Testis (tissue), 3 donors: ENCODE measurements around the gene MINDY4B. TPM values are rescaled to one million over a fixed set of nuclear protein-coding genes. Genes with fewer than 3 reads are reported as not detected.
A peak's percentile ranks its signal among the peaks of the same experiment; 100 is the strongest.

ENCODE experiments used
- DNase-seq: peaks from one replicate; pipeline ENCODE4 v3.0.0-alpha.2; 2019
- H3K27ac ChIP-seq, 2 donors: fragments of 200-600 bp; sonication (generic); one replicate each; pipeline ENCODE4 v1.5.1; 2019
- H3K27me3 ChIP-seq: fragments of 200-600 bp; sonication (generic); one replicate; pipeline ENCODE4 v1.5.1; 2019
- H3K36me3 ChIP-seq: fragments of 200-600 bp; sonication (generic); one replicate; pipeline ENCODE4 v1.5.1; 2017; ENCODE audit warnings: low read depth; ENCODE audit errors: missing control alignments
- H3K4me1 ChIP-seq: fragments of 200-600 bp; sonication (generic); one replicate; pipeline ENCODE4 v1.5.1; 2019
- H3K4me3 ChIP-seq, 2 donors: fragments of 200-600 bp; sonication (generic); one replicate each; pipeline ENCODE4 v1.5.1; 2017 to 2019
- H3K9me3 ChIP-seq: fragments of 200-600 bp; sonication (generic); one replicate; pipeline ENCODE4 v1.5.1; 2017
- POLR2A ChIP-seq: fragments of 450-650 bp; IDR thresholded peaks from one replicate; pipeline ENCODE4 v1.6.1; 2017; ENCODE audit warnings: antibody characterized with exemption, mild to moderate bottlenecking, moderate library complexity
- WGBS, 2 donors: methylation state at CpG; one replicate each; pipeline ENCODE4 v1.1.5; 2018; 5-methylcytosine and 5-hydroxymethylcytosine counted together
- intact Hi-C: fragments of 100-400 bp; cut with DNase I; formaldehyde crosslinking; loops from one replicate; pipeline ENCODE4 v1.15.1; 2023; ENCODE audit warnings: low total_unique reads
- polyA plus RNA-seq: library from polyadenylated mRNA; stranded (reverse); fragments of 350-450 nt; fragmentation: Illumina TruSeq; extraction: RNeasy Lipid Tissue Mini Kit (QIAGEN cat#74804); gene quantifications from one replicate; pipeline ENCODE4 v1.2.3, GENCODE V29; 2014; ENCODE audit warnings: low read depth, low replicate concordance; ENCODE audit not compliant: insufficient read depth
- total RNA-seq, 2 donors: library from RNA; depleted of rRNA; stranded (reverse); fragments of >200 nt; gene quantifications; one replicate each; pipeline ENCODE4 v1.2.3, GENCODE V29; 2016
- TF ChIP-seq, protein P1 (sequence below), 3 experiments: fragments of 450-650 bp in 2 of 3; fragments of 200-600 bp in 1 of 3; sonication (generic) in 1 of 3; IDR thresholded peaks; one replicate each; pipeline ENCODE4 v1.5.1; 2016 to 2019; ENCODE audit warnings: antibody characterized with exemption in 3 of 3, mild to moderate bottlenecking in 2 of 3, moderate library complexity in 1 of 3

MINDY4B gene
- total and polyA plus RNA-seq, 3 donors from 2014 or later, result not detected

DNA sequence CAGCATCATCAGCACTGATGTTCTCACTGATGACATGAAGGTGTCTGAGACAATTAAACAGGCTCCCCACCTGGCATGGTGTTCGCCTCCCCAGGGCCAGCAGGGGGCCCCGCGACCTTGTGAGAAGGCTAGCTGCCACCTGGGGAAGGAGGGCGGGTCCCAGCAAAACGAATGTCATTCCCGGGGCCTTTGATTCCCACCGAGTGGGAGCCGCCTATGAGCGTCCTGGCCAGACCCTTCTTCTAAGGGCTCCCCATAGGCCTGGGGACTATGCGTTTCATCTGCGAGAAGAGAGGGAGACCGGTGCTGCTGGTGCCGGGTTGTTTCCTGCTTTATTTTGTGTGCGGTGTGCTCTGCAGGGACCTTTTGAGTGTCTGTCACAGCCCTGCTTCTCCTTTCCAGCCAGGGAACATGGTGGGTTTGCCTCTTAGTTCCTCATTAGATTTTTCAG lies 20.5 kb upstream of the MINDY4B start:
- 21 to 26% methylated on average over 11 to 14 of the region's 14 CpGs for WGBS, 2 donors
- H3K27me3 ChIP-seq, result no peaks in the 10 kb centered on the region
- no peak overlapping the region for H3K4me3 ChIP-seq
- intact Hi-C loops, result no loop called here
- H3K27ac ChIP-seq, result no peak overlapping the region
- no peaks in the 10 kb centered on the region for H3K4me1 ChIP-seq
- DNase-seq, result peak; percentile 67
- H3K9me3 ChIP-seq, result no peaks in the 10 kb centered on the region
- TF ChIP-seq, protein P1, sequence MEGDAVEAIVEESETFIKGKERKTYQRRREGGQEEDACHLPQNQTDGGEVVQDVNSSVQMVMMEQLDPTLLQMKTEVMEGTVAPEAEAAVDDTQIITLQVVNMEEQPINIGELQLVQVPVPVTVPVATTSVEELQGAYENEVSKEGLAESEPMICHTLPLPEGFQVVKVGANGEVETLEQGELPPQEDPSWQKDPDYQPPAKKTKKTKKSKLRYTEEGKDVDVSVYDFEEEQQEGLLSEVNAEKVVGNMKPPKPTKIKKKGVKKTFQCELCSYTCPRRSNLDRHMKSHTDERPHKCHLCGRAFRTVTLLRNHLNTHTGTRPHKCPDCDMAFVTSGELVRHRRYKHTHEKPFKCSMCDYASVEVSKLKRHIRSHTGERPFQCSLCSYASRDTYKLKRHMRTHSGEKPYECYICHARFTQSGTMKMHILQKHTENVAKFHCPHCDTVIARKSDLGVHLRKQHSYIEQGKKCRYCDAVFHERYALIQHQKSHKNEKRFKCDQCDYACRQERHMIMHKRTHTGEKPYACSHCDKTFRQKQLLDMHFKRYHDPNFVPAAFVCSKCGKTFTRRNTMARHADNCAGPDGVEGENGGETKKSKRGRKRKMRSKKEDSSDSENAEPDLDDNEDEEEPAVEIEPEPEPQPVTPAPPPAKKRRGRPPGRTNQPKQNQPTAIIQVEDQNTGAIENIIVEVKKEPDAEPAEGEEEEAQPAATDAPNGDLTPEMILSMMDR (IDR thresholded peaks at IDR 0.05), result peak; percentile 23 to 46 (median 34)
- TF ChIP-seq POLR2A, result no peak
- no peaks in the 10 kb centered on the region for H3K36me3 ChIP-seq

DNA sequence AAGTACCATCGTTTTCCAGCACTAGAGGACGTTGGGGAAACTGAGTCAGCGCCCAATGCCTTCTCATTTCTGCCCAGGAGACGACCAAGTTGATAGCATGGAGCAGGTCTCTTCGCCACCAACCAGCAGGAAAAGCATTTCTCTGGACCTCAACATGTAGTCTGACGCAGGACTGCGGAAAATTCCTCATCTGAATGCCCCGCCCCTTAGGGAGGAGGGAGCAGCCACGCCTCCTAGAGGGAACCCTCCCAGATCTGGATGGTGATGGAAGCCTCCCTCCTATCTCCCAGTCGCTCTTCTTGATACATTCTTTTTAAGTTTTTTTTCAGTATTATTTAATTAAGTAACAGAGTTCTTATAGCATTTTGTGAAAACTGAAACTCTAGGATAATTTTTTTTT lies 17.4 kb upstream of the MINDY4B start:
- Histone ChIP-seq H3K9me3 (no peaks in the 10 kb centered on the region), H3K36me3 (no peaks in the 10 kb centered on the region), H3K4me3 (no peak overlapping the region), H3K4me1 (no peaks in the 10 kb centered on the region), H3K27me3 (no peaks in the 10 kb centered on the region), H3K27ac (no peak overlapping the region)
- 53 to 60% methylated on average over 10 of the region's 10 CpGs for WGBS, 2 donors
- intact Hi-C loops, result no loop called here
- peak; percentile 22 for DNase-seq
- TF ChIP-seq, protein P1 (IDR thresholded peaks at IDR 0.05), result no peak
- TF ChIP-seq POLR2A, result no peak

DNA sequence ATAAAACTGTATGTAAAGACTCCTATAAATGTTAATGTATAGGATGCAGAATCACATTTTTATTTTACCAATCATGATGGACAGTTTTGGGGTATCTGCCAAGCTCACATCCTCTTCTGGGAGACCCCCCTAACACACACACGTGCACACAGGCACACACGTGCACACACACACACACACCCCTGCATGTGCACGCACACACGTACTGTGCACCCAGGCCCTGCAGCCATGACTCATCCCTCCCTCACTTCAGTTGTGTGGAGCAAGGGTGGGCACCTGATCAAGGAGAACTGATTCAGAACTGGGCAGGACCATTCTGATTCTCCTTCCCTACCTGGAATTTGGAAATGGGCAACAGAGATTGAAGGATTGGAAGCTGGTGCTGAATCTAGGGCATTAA lies 16.0 kb upstream of the MINDY4B start:
- Histone ChIP-seq H3K27ac (no peak overlapping the region), H3K36me3 (no peaks in the 10 kb centered on the region), H3K27me3 (no peaks in the 10 kb centered on the region), H3K9me3 (no peaks in the 10 kb centered on the region), H3K4me1 (no peaks in the 10 kb centered on the region), H3K4me3 (no peak overlapping the region)
- DNase-seq, result no peak
- 87 to 100% methylated on average over 1 to 4 of the region's 4 CpGs for WGBS, 2 donors
- TF ChIP-seq, protein P1 (IDR thresholded peaks at IDR 0.05), result no peak
- no peak for TF ChIP-seq POLR2A
- intact Hi-C loops, result no loop called here

DNA sequence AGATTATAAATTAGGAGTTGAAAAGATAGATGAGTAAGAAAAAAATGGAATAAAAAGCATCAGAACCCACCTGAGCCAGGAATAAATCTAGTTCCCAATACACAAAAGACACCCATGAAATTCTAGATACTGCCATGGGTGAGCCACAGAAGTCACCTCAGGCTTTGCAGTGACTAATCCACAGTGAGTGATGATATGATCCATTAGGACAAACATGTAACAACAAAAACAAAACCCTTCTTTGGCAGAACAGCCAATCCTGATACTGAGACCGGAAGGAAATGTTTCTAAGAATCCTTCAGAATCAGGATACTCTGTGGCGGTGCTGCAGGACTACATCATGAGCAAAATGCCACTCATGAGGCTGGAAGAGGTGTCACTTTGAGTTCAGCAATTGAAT lies 15.0 kb upstream of the MINDY4B start:
- intact Hi-C loops, result no loop called here
- no peak for DNase-seq

DNA sequence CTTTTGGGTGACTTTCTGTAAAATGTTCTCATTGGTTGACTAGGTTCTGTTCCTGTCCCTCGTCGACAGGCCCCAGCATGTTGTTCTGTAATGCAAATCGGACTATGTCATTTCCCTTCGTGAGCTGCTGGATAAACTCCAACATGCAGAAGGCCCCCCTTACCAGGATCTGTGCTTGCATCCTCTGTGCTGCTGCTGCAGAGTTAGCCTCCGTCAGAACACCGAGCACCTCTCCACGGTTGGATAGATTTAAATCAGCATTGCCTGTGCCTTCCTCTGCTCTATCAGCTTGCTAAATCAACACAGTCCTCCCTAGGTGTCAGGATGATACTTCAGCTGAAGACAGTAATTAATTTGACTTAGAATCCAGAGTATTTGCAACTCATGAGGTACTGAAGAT lies 12.7 kb upstream of the MINDY4B start:
- TF ChIP-seq POLR2A, result no peak
- TF ChIP-seq, protein P1 (IDR thresholded peaks at IDR 0.05), result no peak
- no peaks in the 10 kb centered on the region for H3K27me3 ChIP-seq
- no peaks in the 10 kb centered on the region for H3K4me1 ChIP-seq
- 51 to 66% methylated on average over 7 of the region's 7 CpGs for WGBS, 2 donors
- intact Hi-C loops, result no loop called here
- no peak for DNase-seq
- no peak overlapping the region for H3K27ac ChIP-seq
- no peak overlapping the region for H3K4me3 ChIP-seq
- no peaks in the 10 kb centered on the region for H3K36me3 ChIP-seq
- H3K9me3 ChIP-seq, result no peaks in the 10 kb centered on the region

More for the DNA sequence above, 15.0 kb upstream of the MINDY4B start:
- Histone ChIP-seq H3K27me3 (no peaks in the 10 kb centered on the region), H3K9me3 (no peaks in the 10 kb centered on the region), H3K4me3 (no peak overlapping the region), H3K4me1 (no peaks in the 10 kb centered on the region), H3K27ac (no peak overlapping the region), H3K36me3 (no peaks in the 10 kb centered on the region)
- WGBS, 2 donors, result 81 to 83% methylated on average over 2 of the region's 2 CpGs
- TF ChIP-seq, protein P1 (IDR thresholded peaks at IDR 0.05), result no peak
- no peak for TF ChIP-seq POLR2A
